GM21737 (cell line): ENCODE measurements around the gene FCMR.
A peak's percentile ranks its signal among the peaks of the same experiment; 100 is the strongest.

Experiments
- ATAC-seq: cut with Tn5 transposase; IDR thresholded peaks from one replicate; pipeline ENCODE4 v1.9.1; 2021; ENCODE audit warnings: mild to moderate bottlenecking, moderate library complexity; ENCODE audit not compliant: unreplicated experiment

FCMR gene

GRCh38 chr1:206951318-206952100 is 29.8 kb upstream of the FCMR start:
- peak; percentile 43 for ATAC-seq

- no peak for ATAC-seq
Measured at GRCh38 chr1:206949641-206950040, 27.9 kb upstream of the FCMR start.

GRCh38 chr1:206949208-206949607 is 27.5 kb upstream of the FCMR start:
- no peak for ATAC-seq

GRCh38 chr1:206947255-206947654 is 25.5 kb upstream of the FCMR start:
- no peak for ATAC-seq

GRCh38 chr1:206946261-206946660 is 24.5 kb upstream of the FCMR start, which contains the start of gene PIGR:
TSS of gene PIGR (minus strand) at chr1:206946466. CDS start at chr1:206940531, 5,935 bp downstream.
- no peak for ATAC-seq

- ATAC-seq, result no peak
Measured at GRCh38 chr1:206945779-206946178, 24.0 kb upstream of the FCMR start.

GRCh38 chr1:206944703-206945102 is 23.0 kb upstream of the FCMR start:
- ATAC-seq, result no peak

- no peak for ATAC-seq
Measured at GRCh38 chr1:206941766-206942418, 20.2 kb upstream of the FCMR start.

- ATAC-seq, result no peak
Measured at GRCh38 chr1:206940588-206940936, 18.8 kb upstream of the FCMR start.

- no peak for ATAC-seq
Measured at GRCh38 chr1:206939841-206940587, 18.3 kb upstream of the FCMR start.

GRCh38 chr1:206939131-206939530 is 17.4 kb upstream of the FCMR start:
- ATAC-seq, result no peak

GRCh38 chr1:206937425-206937824 is 15.7 kb upstream of the FCMR start:
- ATAC-seq, result no peak

GRCh38 chr1:206935491-206936067 is 13.8 kb upstream of the FCMR start:
- ATAC-seq, result no peak

GRCh38 chr1:206933333-206933945 is 11.7 kb upstream of the FCMR start:
- ATAC-seq, result no peak

GRCh38 chr1:206932177-206932576 is 10.4 kb upstream of the FCMR start:
- ATAC-seq, result no peak

- ATAC-seq, result no peak
Measured at GRCh38 chr1:206931709-206932108, 10.0 kb upstream of the FCMR start.

GRCh38 chr1:206930210-206930798 is 8.6 kb upstream of the FCMR start:
- ATAC-seq, result peak; percentile 70

GRCh38 chr1:206929524-206929923 is 7.8 kb upstream of the FCMR start:
- no peak for ATAC-seq

GRCh38 chr1:206926286-206926685 is 4.5 kb upstream of the FCMR start:
- no peak for ATAC-seq

GRCh38 chr1:206925106-206925736 is 3.5 kb upstream of the FCMR start:
- ATAC-seq, result peak; percentile 51
